Stimulated activated memory B cell treated with anti-CD40 and anti-IgM and Interleukin-4, amounts not matched to agents 10 μg/mL and 1 μg/mL and 100 μg/mL, for 72 hours (primary cell): ENCODE measurements around the gene PHF3.

Source experiments
- ATAC-seq: fragments of 150-1000 bp; cut with Tn5 transposase; 2 replicates; pipeline ENCODE4 v1.10.0; 2021
- H3K27ac Mint-ChIP-seq: one replicate; pipeline ENCODE4 v1.8.0; 2022; ENCODE audit warnings: mild to moderate bottlenecking, mixed read lengths
- H3K27me3 Mint-ChIP-seq: one replicate; pipeline ENCODE4 v1.8.0; 2022; ENCODE audit warnings: mixed read lengths
- H3K36me3 Mint-ChIP-seq: one replicate; pipeline ENCODE4 v1.8.0; 2022; ENCODE audit warnings: mixed read lengths
- H3K4me1 Mint-ChIP-seq: one replicate; pipeline ENCODE4 v1.8.0; 2022; ENCODE audit warnings: mixed read lengths
- H3K4me3 Mint-ChIP-seq: one replicate; pipeline ENCODE4 v1.8.0; 2022; ENCODE audit warnings: mild to moderate bottlenecking, moderate library complexity, mixed read lengths
- H3K9me3 Mint-ChIP-seq: one replicate; pipeline ENCODE4 v1.8.0; 2022; ENCODE audit warnings: mixed read lengths

PHF3 gene

GRCh38 chr6:63635588-63636517 is at the start of gene PHF3:
PHF3 (plus strand) TSS chr6:63635802; CDS start chr6:63646552, 10,750 bp downstream.
- H3K4me3 Mint-ChIP-seq = peak within 1 kb of the TSS; percentile 97
- H3K4me1 Mint-ChIP-seq = peaks cover 44% of the 10 kb centered on the region
- H3K27me3 Mint-ChIP-seq = no peaks in the 10 kb centered on the region
- H3K36me3 Mint-ChIP-seq = no peaks in the 10 kb centered on the region
- no peaks in the 10 kb centered on the region for H3K9me3 Mint-ChIP-seq
- H3K27ac Mint-ChIP-seq = peak within 1 kb of the TSS; percentile 95
- peak; percentile 96 for ATAC-seq

- ATAC-seq = no peak
- Mint-ChIP-seq H3K4me1 (no peaks in the 10 kb centered on the region), H3K27me3 (no peaks in the 10 kb centered on the region), H3K36me3 (no peaks in the 10 kb centered on the region), H3K27ac (no peak overlapping the region), H3K9me3 (no peaks in the 10 kb centered on the region), H3K4me3 (no peak overlapping the region)
Measured at GRCh38 chr6:63589952-63590411, 45.6 kb upstream of the PHF3 start.

GRCh38 chr6:63592886-63593285 is 42.7 kb upstream of the PHF3 start:
- H3K36me3 Mint-ChIP-seq = no peaks in the 10 kb centered on the region
- no peak overlapping the region for H3K4me3 Mint-ChIP-seq
- peaks cover 3% of the 10 kb centered on the region for H3K4me1 Mint-ChIP-seq
- no peaks in the 10 kb centered on the region for H3K27me3 Mint-ChIP-seq
- no peak for ATAC-seq
- no peaks in the 10 kb centered on the region for H3K9me3 Mint-ChIP-seq
- H3K27ac Mint-ChIP-seq = no peak overlapping the region

- Mint-ChIP-seq H3K27ac (no peak overlapping the region), H3K9me3 (no peaks in the 10 kb centered on the region)
- no peak for ATAC-seq
Measured at GRCh38 chr6:63597141-63598048, 38.2 kb upstream of the PHF3 start.

GRCh38 chr6:63598049-63599036 is 37.3 kb upstream of the PHF3 start:
- H3K27ac Mint-ChIP-seq = peak overlapping the region; percentile 63
- no peaks in the 10 kb centered on the region for H3K36me3 Mint-ChIP-seq
- ATAC-seq = peak; percentile 98
- no peaks in the 10 kb centered on the region for H3K27me3 Mint-ChIP-seq
- H3K9me3 Mint-ChIP-seq = no peaks in the 10 kb centered on the region
- H3K4me3 Mint-ChIP-seq = peak overlapping the region; percentile 88
- peaks cover 17% of the 10 kb centered on the region for H3K4me1 Mint-ChIP-seq

More at GRCh38 chr6:63597141-63598048, 38.2 kb upstream of the PHF3 start:
- Mint-ChIP-seq H3K27me3 (no peaks in the 10 kb centered on the region), H3K4me3 (peak overlapping the region; percentile 88), H3K4me1 (peaks cover 17% of the 10 kb centered on the region), H3K36me3 (no peaks in the 10 kb centered on the region)

- H3K36me3 Mint-ChIP-seq = no peaks in the 10 kb centered on the region
- H3K27me3 Mint-ChIP-seq = no peaks in the 10 kb centered on the region
- H3K27ac Mint-ChIP-seq = peak overlapping the region; percentile 63
- no peak overlapping the region for H3K4me3 Mint-ChIP-seq
- ATAC-seq = no peak
- H3K4me1 Mint-ChIP-seq = peaks cover 17% of the 10 kb centered on the region
- no peaks in the 10 kb centered on the region for H3K9me3 Mint-ChIP-seq
Measured at GRCh38 chr6:63599243-63599642, 36.4 kb upstream of the PHF3 start.

- no peak overlapping the region for H3K4me3 Mint-ChIP-seq
- ATAC-seq = no peak
- H3K27me3 Mint-ChIP-seq = no peaks in the 10 kb centered on the region
- no peaks in the 10 kb centered on the region for H3K36me3 Mint-ChIP-seq
- peaks cover 17% of the 10 kb centered on the region for H3K4me1 Mint-ChIP-seq
- no peak overlapping the region for H3K27ac Mint-ChIP-seq
- no peaks in the 10 kb centered on the region for H3K9me3 Mint-ChIP-seq
Measured at GRCh38 chr6:63600136-63600535, 35.5 kb upstream of the PHF3 start.

GRCh38 chr6:63609231-63609630 is 26.4 kb upstream of the PHF3 start:
- Mint-ChIP-seq H3K4me1 (no peaks in the 10 kb centered on the region), H3K36me3 (no peaks in the 10 kb centered on the region), H3K9me3 (no peaks in the 10 kb centered on the region), H3K27ac (no peak overlapping the region), H3K27me3 (no peaks in the 10 kb centered on the region), H3K4me3 (no peak overlapping the region)
- ATAC-seq = no peak

- Mint-ChIP-seq H3K9me3 (no peaks in the 10 kb centered on the region), H3K27me3 (peaks cover under 1% of the 10 kb centered on the region), H3K4me3 (no peak overlapping the region), H3K4me1 (no peaks in the 10 kb centered on the region), H3K27ac (no peak overlapping the region), H3K36me3 (no peaks in the 10 kb centered on the region)
- ATAC-seq = no peak
Measured at GRCh38 chr6:63610944-63611343, 24.7 kb upstream of the PHF3 start.

GRCh38 chr6:63611560-63611959 is 24.0 kb upstream of the PHF3 start:
- Mint-ChIP-seq H3K9me3 (no peaks in the 10 kb centered on the region), H3K36me3 (no peaks in the 10 kb centered on the region), H3K27me3 (peaks cover 6% of the 10 kb centered on the region), H3K4me1 (no peaks in the 10 kb centered on the region), H3K4me3 (no peak overlapping the region), H3K27ac (no peak overlapping the region)
- ATAC-seq = no peak

- Mint-ChIP-seq H3K9me3 (no peaks in the 10 kb centered on the region), H3K4me1 (no peaks in the 10 kb centered on the region), H3K27ac (no peak overlapping the region), H3K4me3 (no peak overlapping the region), H3K27me3 (peaks cover 42% of the 10 kb centered on the region), H3K36me3 (no peaks in the 10 kb centered on the region)
- ATAC-seq = no peak
Measured at GRCh38 chr6:63615590-63615989, 20.0 kb upstream of the PHF3 start.

- H3K9me3 Mint-ChIP-seq = no peaks in the 10 kb centered on the region
- no peak for ATAC-seq
- H3K4me3 Mint-ChIP-seq = no peak overlapping the region
- no peak overlapping the region for H3K27ac Mint-ChIP-seq
- no peaks in the 10 kb centered on the region for H3K4me1 Mint-ChIP-seq
- peaks cover 22% of the 10 kb centered on the region for H3K27me3 Mint-ChIP-seq
- H3K36me3 Mint-ChIP-seq = no peaks in the 10 kb centered on the region
Measured at GRCh38 chr6:63624091-63624490, 11.5 kb upstream of the PHF3 start.

- Mint-ChIP-seq H3K4me1 (peaks cover 6% of the 10 kb centered on the region), H3K36me3 (no peaks in the 10 kb centered on the region), H3K9me3 (no peaks in the 10 kb centered on the region), H3K27ac (no peak overlapping the region), H3K27me3 (no peaks in the 10 kb centered on the region), H3K4me3 (no peak overlapping the region)
- no peak for ATAC-seq
Measured at GRCh38 chr6:63630466-63630865, 5.1 kb upstream of the PHF3 start.

- ATAC-seq = no peak
- Mint-ChIP-seq H3K9me3 (no peaks in the 10 kb centered on the region), H3K27ac (peak overlapping the region; percentile 95), H3K4me1 (peaks cover 33% of the 10 kb centered on the region), H3K4me3 (peak overlapping the region; percentile 97), H3K27me3 (no peaks in the 10 kb centered on the region), H3K36me3 (no peaks in the 10 kb centered on the region)
Measured at GRCh38 chr6:63634630-63635029, 972 bp upstream of the PHF3 start.
